ENCODE data around the gene SCYL1.

DNA sequence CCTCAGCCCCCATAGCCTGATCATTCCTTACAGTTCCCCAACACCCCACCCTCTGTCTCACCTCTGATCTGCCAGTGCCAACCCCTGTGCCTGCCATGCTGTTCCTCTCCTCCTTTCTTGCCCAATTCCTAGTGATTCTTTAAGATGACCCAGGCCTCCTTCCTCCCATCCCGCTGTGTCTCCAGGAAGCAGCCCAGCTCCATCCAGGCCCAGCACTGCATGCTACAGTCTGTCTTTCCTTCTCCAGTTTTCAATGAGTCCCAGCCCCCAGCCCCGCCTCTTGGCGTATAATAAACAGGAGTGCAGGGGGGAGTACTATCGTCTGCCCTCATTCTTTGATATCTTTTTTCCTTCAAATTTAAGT is 21.0 kb downstream of the SCYL1 start:
- TF ChIP-seq, protein P1, sequence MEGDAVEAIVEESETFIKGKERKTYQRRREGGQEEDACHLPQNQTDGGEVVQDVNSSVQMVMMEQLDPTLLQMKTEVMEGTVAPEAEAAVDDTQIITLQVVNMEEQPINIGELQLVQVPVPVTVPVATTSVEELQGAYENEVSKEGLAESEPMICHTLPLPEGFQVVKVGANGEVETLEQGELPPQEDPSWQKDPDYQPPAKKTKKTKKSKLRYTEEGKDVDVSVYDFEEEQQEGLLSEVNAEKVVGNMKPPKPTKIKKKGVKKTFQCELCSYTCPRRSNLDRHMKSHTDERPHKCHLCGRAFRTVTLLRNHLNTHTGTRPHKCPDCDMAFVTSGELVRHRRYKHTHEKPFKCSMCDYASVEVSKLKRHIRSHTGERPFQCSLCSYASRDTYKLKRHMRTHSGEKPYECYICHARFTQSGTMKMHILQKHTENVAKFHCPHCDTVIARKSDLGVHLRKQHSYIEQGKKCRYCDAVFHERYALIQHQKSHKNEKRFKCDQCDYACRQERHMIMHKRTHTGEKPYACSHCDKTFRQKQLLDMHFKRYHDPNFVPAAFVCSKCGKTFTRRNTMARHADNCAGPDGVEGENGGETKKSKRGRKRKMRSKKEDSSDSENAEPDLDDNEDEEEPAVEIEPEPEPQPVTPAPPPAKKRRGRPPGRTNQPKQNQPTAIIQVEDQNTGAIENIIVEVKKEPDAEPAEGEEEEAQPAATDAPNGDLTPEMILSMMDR (IDR thresholded peaks at IDR 0.05) = no peak
- no peak for TF ChIP-seq EZH2phosphoT487 (IDR thresholded peaks at IDR 0.05)

Measured in neural progenitor cell (in vitro differentiated cells).